Testis (tissue), 3 donors: Measurements from ENCODE around the gene ZNF830. TPM values are rescaled to one million over a fixed set of nuclear protein-coding genes. Genes with fewer than 3 reads are reported as not detected.

ENCODE experiments used
- DNase-seq: peaks from one replicate; pipeline ENCODE4 v3.0.0-alpha.2; 2019
- H3K27ac ChIP-seq, 2 donors: fragments of 200-600 bp; sonication (generic); one replicate each; pipeline ENCODE4 v1.5.1; 2019
- H3K27me3 ChIP-seq: fragments of 200-600 bp; sonication (generic); one replicate; pipeline ENCODE4 v1.5.1; 2019
- H3K36me3 ChIP-seq: fragments of 200-600 bp; sonication (generic); one replicate; pipeline ENCODE4 v1.5.1; 2017; ENCODE audit warnings: low read depth; ENCODE audit errors: missing control alignments
- H3K4me1 ChIP-seq: fragments of 200-600 bp; sonication (generic); one replicate; pipeline ENCODE4 v1.5.1; 2019
- H3K4me3 ChIP-seq, 2 donors: fragments of 200-600 bp; sonication (generic); one replicate each; pipeline ENCODE4 v1.5.1; 2017 to 2019
- H3K9me3 ChIP-seq: fragments of 200-600 bp; sonication (generic); one replicate; pipeline ENCODE4 v1.5.1; 2017
- CTCF ChIP-seq, 3 experiments: fragments of 450-650 bp in 2 of 3; fragments of 200-600 bp in 1 of 3; sonication (generic) in 1 of 3; IDR thresholded peaks; one replicate each; pipeline ENCODE4 v1.5.1; 2016 to 2019; ENCODE audit warnings: antibody characterized with exemption in 3 of 3, mild to moderate bottlenecking in 2 of 3, moderate library complexity in 1 of 3
- POLR2A ChIP-seq: fragments of 450-650 bp; IDR thresholded peaks from one replicate; pipeline ENCODE4 v1.6.1; 2017; ENCODE audit warnings: antibody characterized with exemption, mild to moderate bottlenecking, moderate library complexity
- WGBS, 2 donors: methylation state at CpG; one replicate each; pipeline ENCODE4 v1.1.5; 2018; 5-methylcytosine and 5-hydroxymethylcytosine counted together
- intact Hi-C: fragments of 100-400 bp; cut with DNase I; formaldehyde crosslinking; loops from one replicate; pipeline ENCODE4 v1.15.1; 2023; ENCODE audit warnings: low total_unique reads
- polyA plus RNA-seq: library from polyadenylated mRNA; stranded (reverse); fragments of 350-450 nt; fragmentation: Illumina TruSeq; extraction: RNeasy Lipid Tissue Mini Kit (QIAGEN cat#74804); gene quantifications from one replicate; pipeline ENCODE4 v1.2.3, GENCODE V29; 2014; ENCODE audit warnings: low read depth, low replicate concordance; ENCODE audit not compliant: insufficient read depth
- total RNA-seq, 2 donors: library from RNA; depleted of rRNA; stranded (reverse); fragments of >200 nt; gene quantifications; one replicate each; pipeline ENCODE4 v1.2.3, GENCODE V29; 2016

ZNF830 gene
- total and polyA plus RNA-seq, 3 donors from 2014 or later = 20.2 to 21.6 (median 20.6) TPM

- 34 to 56% methylated on average over 2 of the region's 2 CpGs for WGBS, 2 donors
- no peaks in the 10 kb centered on the region for H3K27me3 ChIP-seq
- H3K4me1 ChIP-seq = no peaks in the 10 kb centered on the region
- H3K9me3 ChIP-seq = no peaks in the 10 kb centered on the region
- TF ChIP-seq CTCF (IDR thresholded peaks at IDR 0.05) (no peak), POLR2A (no peak)
- intact Hi-C loops = no loop called here
- no peak overlapping the region for H3K27ac ChIP-seq
- no peak for DNase-seq
- H3K36me3 ChIP-seq = no peaks in the 10 kb centered on the region
- H3K4me3 ChIP-seq = no peak overlapping the region
These were observed 12.8 kb downstream of the ZNF830 start for GRCh38 chr17:34974179-34974578.

- H3K27ac ChIP-seq = no peak overlapping the region
These were observed 13.8 kb downstream of the ZNF830 start for GRCh38 chr17:34974794-34975785.

GRCh38 chr17:34979153-34979552, 17.8 kb downstream of the ZNF830 start:
- TF ChIP-seq POLR2A = no peak
- TF ChIP-seq CTCF (IDR thresholded peaks at IDR 0.05) = no peak
- H3K4me1 ChIP-seq = peaks cover 11% of the 10 kb centered on the region
- WGBS, 2 donors = 61 to 70% methylated on average over 7 of the region's 7 CpGs
- no peak for DNase-seq
- no peaks in the 10 kb centered on the region for H3K9me3 ChIP-seq
- H3K27ac ChIP-seq = no peak overlapping the region
- H3K36me3 ChIP-seq = no peaks in the 10 kb centered on the region
- no peak overlapping the region for H3K4me3 ChIP-seq
- no peaks in the 10 kb centered on the region for H3K27me3 ChIP-seq
- intact Hi-C loops = no loop called here

More at GRCh38 chr17:34974794-34975785, 13.8 kb downstream of the ZNF830 start:
- no peaks in the 10 kb centered on the region for H3K36me3 ChIP-seq
- 92 to 93% methylated on average over 3 of the region's 3 CpGs for WGBS, 2 donors
- TF ChIP-seq CTCF (IDR thresholded peaks at IDR 0.05) = no peak
- TF ChIP-seq POLR2A = no peak
- no peaks in the 10 kb centered on the region for H3K9me3 ChIP-seq
- H3K4me1 ChIP-seq = no peaks in the 10 kb centered on the region
- no peaks in the 10 kb centered on the region for H3K27me3 ChIP-seq
- no peak for DNase-seq
- intact Hi-C loops = no loop called here
- no peak overlapping the region for H3K4me3 ChIP-seq

- Histone ChIP-seq H3K9me3 (no peaks in the 10 kb centered on the region), H3K27ac (peak overlapping the region; percentile 98 to 99), H3K36me3 (no peaks in the 10 kb centered on the region), H3K4me1 (peaks cover 11% of the 10 kb centered on the region), H3K27me3 (no peaks in the 10 kb centered on the region), H3K4me3 (peak overlapping the region; percentile 87 to 89)
- intact Hi-C loops = no loop called here
- TF ChIP-seq POLR2A (no peak), CTCF (IDR thresholded peaks at IDR 0.05) (no peak)
- no peak for DNase-seq
- 13 to 19% methylated on average over 15 of the region's 15 CpGs for WGBS, 2 donors
These were observed 18.5 kb downstream of the ZNF830 start for GRCh38 chr17:34979650-34980352.
